HG02885 (cell line): Measurements from ENCODE around the gene NPIPA1.
"Not testable (repeated sequence)": the region's sequence is repeated elsewhere in the genome, so short reads cannot be mapped to it uniquely, and the experiment has no call there.

Experiments used
- ATAC-seq: cut with Tn5 transposase; IDR thresholded peaks from one replicate; pipeline ENCODE4 v1.9.1; 2021; ENCODE audit warnings: mild to moderate bottlenecking; ENCODE audit not compliant: unreplicated experiment, poor library complexity

The NPIPA1 gene

GRCh38 chr16:14975418-14976194 is 38.4 kb downstream of the NPIPA1 start:
- ATAC-seq, result peak; percentile 17

GRCh38 chr16:14976971-14977736 is 39.9 kb downstream of the NPIPA1 start:
- ATAC-seq, result not testable (repeated sequence)

- not testable (repeated sequence) for ATAC-seq
Observed at GRCh38 chr16:14978281-14978680, 41.0 kb downstream of the NPIPA1 start.

- not testable (repeated sequence) for ATAC-seq
Observed at GRCh38 chr16:14978908-14979307, 41.7 kb downstream of the NPIPA1 start.

- ATAC-seq, result not testable (repeated sequence)
Observed at GRCh38 chr16:14981234-14981633, 44.0 kb downstream of the NPIPA1 start.

- ATAC-seq, result not testable (repeated sequence)
Observed at GRCh38 chr16:14982521-14982920, 45.3 kb downstream of the NPIPA1 start.

GRCh38 chr16:14988092-14988491 is 50.8 kb downstream of the NPIPA1 start:
- not testable (repeated sequence) for ATAC-seq

- ATAC-seq, result not testable (repeated sequence)
Observed at GRCh38 chr16:14988661-14989191, 51.5 kb downstream of the NPIPA1 start.

- not testable (repeated sequence) for ATAC-seq
Observed at GRCh38 chr16:14989291-14990281, 52.3 kb downstream of the NPIPA1 start.

GRCh38 chr16:14993277-14994151 is 56.3 kb downstream of the NPIPA1 start:
- not testable (repeated sequence) for ATAC-seq

GRCh38 chr16:14996702-14997101 is 59.5 kb downstream of the NPIPA1 start:
- ATAC-seq, result not testable (repeated sequence)

- ATAC-seq, result not testable (repeated sequence)
Observed at GRCh38 chr16:14998300-14998699, 61.1 kb downstream of the NPIPA1 start.

- not testable (repeated sequence) for ATAC-seq
Observed at GRCh38 chr16:14999845-15000244, 62.6 kb downstream of the NPIPA1 start.
